PC-3 (cell line): ENCODE results near the gene SRSF2. TPM values are rescaled to one million over a fixed set of nuclear protein-coding genes. Genes with fewer than 3 reads are reported as not detected.

Experiments used
- ATAC-seq: fragments of 200-7000 bp; cut with Tn5 transposase; 2 replicates; pipeline ENCODE4 v1.9.1; 2020; ENCODE audit warnings: mild to moderate bottlenecking, moderate library complexity
- BruUV-seq: library from RNA; stranded (reverse); fragments of 400-500 nt; replicated peaks from 2 replicates; lab custom pipeline; 2021; lab: Mats Ljungman, UMichigan
- CTCF ChIA-PET: fragments of 300-600 bp; sonication (Branson Sonifier 250); formaldehyde crosslinking; loops from one replicate; lab custom pipeline; 2022; ENCODE audit warnings: antibody characterized with exemption; lab: Charles Lee
- POLR2A ChIA-PET: fragments of 300-600 bp; sonication (Branson Sonifier 250); formaldehyde crosslinking; loops from one replicate; lab custom pipeline; 2022; ENCODE audit warnings: antibody characterized with exemption; ENCODE audit not compliant: unreplicated experiment; lab: Charles Lee
- DNase-seq: peaks from one replicate; pipeline ENCODE4 v3.0.0-alpha.2; 2015
- H2AFZ ChIP-seq: fragments of 300-600 bp; sonication (generic); 2 replicates; pipeline ENCODE4 v1.6.0; 2016; ENCODE audit warnings: antibody characterized with exemption, low read length
- H3F3A ChIP-seq: fragments of 300-600 bp; sonication (generic); one replicate; pipeline ENCODE4 v1.6.0; 2017; ENCODE audit warnings: antibody characterized with exemption, low read length, control low read depth, mild to moderate bottlenecking; ENCODE audit not compliant: unreplicated experiment
- H3K27ac ChIP-seq: fragments of 300-600 bp; sonication (generic); 2 replicates; pipeline ENCODE4 v1.5.1; 2016; ENCODE audit warnings: mild to moderate bottlenecking, low read length
- H3K27me3 ChIP-seq: fragments of 300-600 bp; sonication (generic); 2 replicates; pipeline ENCODE4 v1.6.1; 2016; ENCODE audit warnings: low read length, mixed read lengths
- H3K36me3 ChIP-seq: fragments of 300-600 bp; sonication (generic); 2 replicates; pipeline ENCODE4 v1.6.1; 2016; ENCODE audit warnings: low read depth, mixed run types, low read length, mixed read lengths
- H3K4me1 ChIP-seq: fragments of 300-600 bp; sonication (generic); 2 replicates; pipeline ENCODE4 v1.5.1; 2016; ENCODE audit warnings: low read length; ENCODE audit not compliant: insufficient read depth
- H3K4me2 ChIP-seq: fragments of 300-600 bp; sonication (generic); 2 replicates; pipeline ENCODE4 v1.6.0; 2016; ENCODE audit warnings: low read length
- H3K4me3 ChIP-seq: fragments of 300-600 bp; sonication (generic); 2 replicates; pipeline ENCODE4 v1.5.1; 2016; ENCODE audit warnings: mild to moderate bottlenecking, low read length, mixed read lengths
- H3K79me2 ChIP-seq: fragments of 300-600 bp; sonication (generic); 2 replicates; pipeline ENCODE4 v1.6.1; 2017; ENCODE audit warnings: low read length, mixed read lengths
- H3K9ac ChIP-seq: fragments of 300-600 bp; sonication (generic); 2 replicates; pipeline ENCODE4 v1.6.0; 2016; ENCODE audit warnings: mild to moderate bottlenecking, low read length
- H3K9me2 ChIP-seq: fragments of 300-600 bp; sonication (generic); replicated peaks from 2 replicates; pipeline ENCODE4 v1.6.1; 2016; ENCODE audit warnings: mixed run types, low read length, mixed read lengths
- H3K9me3 ChIP-seq: fragments of 300-600 bp; sonication (generic); 2 replicates; pipeline ENCODE4 v1.6.1; 2016; ENCODE audit warnings: low read length, mixed read lengths
- H4K20me1 ChIP-seq: fragments of 300-600 bp; sonication (generic); 2 replicates; pipeline ENCODE4 v1.6.1; 2016; ENCODE audit warnings: low read length, mixed read lengths
- CTCF ChIP-seq: fragments of 300-600 bp; sonication (generic); conservative IDR thresholded peaks from 2 replicates; pipeline ENCODE4 v1.5.1; 2017; ENCODE audit warnings: antibody characterized with exemption, low read depth, mild to moderate bottlenecking, low read length
- EZH2 ChIP-seq: fragments of 300-600 bp; sonication (generic); IDR thresholded peaks from one replicate; pipeline ENCODE4 v1.6.1; 2017; ENCODE audit warnings: antibody characterized with exemption, mild to moderate bottlenecking, low read length; ENCODE audit not compliant: unreplicated experiment
- EZH2phosphoT487 ChIP-seq: fragments of 300-600 bp; sonication (generic); IDR thresholded peaks from 2 replicates; pipeline ENCODE4 v1.6.1; 2018; ENCODE audit warnings: mild to moderate bottlenecking, antibody characterized with exemption, low read length, borderline replicate concordance
- intact Hi-C: fragments of 100-400 bp; cut with micrococcal nuclease; formaldehyde crosslinking; loops from 2 replicates; pipeline ENCODE4 v1.9.0; 2023
- total RNA-seq: library from RNA; depleted of rRNA; stranded (reverse); fragments of >200 nt; gene quantifications from 2 replicates; pipeline ENCODE4 v1.2.3, GENCODE V29; 2014

Gene SRSF2
- total RNA-seq, 1 experiment from 2014 or later: 859 TPM

- no peaks in the 10 kb centered on the region for H3K9me3 ChIP-seq
- no peaks in the 10 kb centered on the region for H3F3A ChIP-seq
- H4K20me1 ChIP-seq: no peaks in the 10 kb centered on the region
- no peak overlapping the region for H3K4me2 ChIP-seq
- no peaks in the 10 kb centered on the region for H3K27me3 ChIP-seq
- no peaks in the 10 kb centered on the region for H3K36me3 ChIP-seq
- no peak overlapping the region for H3K27ac ChIP-seq
- POLR2A ChIA-PET: no interaction called here
- BruUV-seq: no TSS peak
- no peaks in the 10 kb centered on the region for H3K79me2 ChIP-seq
- no peaks in the 10 kb centered on the region for H3K9me2 ChIP-seq
- no peak overlapping the region for H2AFZ ChIP-seq
- peaks cover 10% of the 10 kb centered on the region for H3K4me1 ChIP-seq
- ATAC-seq (no peak), DNase-seq (no peak)
- CTCF ChIA-PET: interaction anchor here (0.7 kb wide), 1 partner anchor 15 kb away, joined by 4 read pairs; no protein-coding TSS in a partner anchor
- no peak overlapping the region for H3K4me3 ChIP-seq
- H3K9ac ChIP-seq: no peak overlapping the region
- intact Hi-C loops: no loop called here
- no peak for TF ChIP-seq CTCF
- TF ChIP-seq EZH2: no peak
- TF ChIP-seq EZH2phosphoT487: no peak
These were observed 41.9 kb downstream of the SRSF2 start for GRCh38 chr17:76695059-76695831.

GRCh38 chr17:76691379-76692191 is 45.5 kb downstream of the SRSF2 start:
- H3K27ac ChIP-seq: no peak overlapping the region
- no peaks in the 10 kb centered on the region for H3K27me3 ChIP-seq
- H4K20me1 ChIP-seq: no peaks in the 10 kb centered on the region
- H3F3A ChIP-seq: no peaks in the 10 kb centered on the region
- ChIA-PET POLR2A (interaction anchor here (0.5 kb wide), 1 partner anchor 113 kb away, joined by 3 read pairs; no protein-coding TSS in a partner anchor), CTCF (interaction anchor here (1.8 kb wide), 1 partner anchor 10 kb away, joined by 6 read pairs; no protein-coding TSS in a partner anchor)
- no peaks in the 10 kb centered on the region for H3K79me2 ChIP-seq
- TF ChIP-seq EZH2phosphoT487 (no peak), EZH2 (no peak), CTCF (no peak)
- H3K4me3 ChIP-seq: no peak overlapping the region
- no peaks in the 10 kb centered on the region for H3K9me2 ChIP-seq
- no peaks in the 10 kb centered on the region for H3K9me3 ChIP-seq
- intact Hi-C loops: no loop called here
- H3K9ac ChIP-seq: no peak overlapping the region
- H2AFZ ChIP-seq: no peak overlapping the region
- DNase-seq (no peak), ATAC-seq (no peak)
- BruUV-seq: no TSS peak
- H3K4me2 ChIP-seq: no peak overlapping the region
- no peaks in the 10 kb centered on the region for H3K36me3 ChIP-seq
- peaks cover 19% of the 10 kb centered on the region for H3K4me1 ChIP-seq
